Measurements from ENCODE around the gene NACC2.

- TF ChIP-seq CEBPB (IDR thresholded peaks at IDR 0.05; ENCODE audit: borderline replicate concordance in 1 of 2, low read depth in 2 of 2, low read length in 2 of 2) (no peak), POLR2AphosphoS5 (IDR thresholded peaks at IDR 0.05; ENCODE audit: low read length) (no peak)
- TF ChIP-seq, protein P1, sequence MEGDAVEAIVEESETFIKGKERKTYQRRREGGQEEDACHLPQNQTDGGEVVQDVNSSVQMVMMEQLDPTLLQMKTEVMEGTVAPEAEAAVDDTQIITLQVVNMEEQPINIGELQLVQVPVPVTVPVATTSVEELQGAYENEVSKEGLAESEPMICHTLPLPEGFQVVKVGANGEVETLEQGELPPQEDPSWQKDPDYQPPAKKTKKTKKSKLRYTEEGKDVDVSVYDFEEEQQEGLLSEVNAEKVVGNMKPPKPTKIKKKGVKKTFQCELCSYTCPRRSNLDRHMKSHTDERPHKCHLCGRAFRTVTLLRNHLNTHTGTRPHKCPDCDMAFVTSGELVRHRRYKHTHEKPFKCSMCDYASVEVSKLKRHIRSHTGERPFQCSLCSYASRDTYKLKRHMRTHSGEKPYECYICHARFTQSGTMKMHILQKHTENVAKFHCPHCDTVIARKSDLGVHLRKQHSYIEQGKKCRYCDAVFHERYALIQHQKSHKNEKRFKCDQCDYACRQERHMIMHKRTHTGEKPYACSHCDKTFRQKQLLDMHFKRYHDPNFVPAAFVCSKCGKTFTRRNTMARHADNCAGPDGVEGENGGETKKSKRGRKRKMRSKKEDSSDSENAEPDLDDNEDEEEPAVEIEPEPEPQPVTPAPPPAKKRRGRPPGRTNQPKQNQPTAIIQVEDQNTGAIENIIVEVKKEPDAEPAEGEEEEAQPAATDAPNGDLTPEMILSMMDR (IDR thresholded peaks at IDR 0.05 in 2 of 3, conservative IDR thresholded peaks at IDR 0.05 in 1 of 3; ENCODE audit: control insufficient read depth in 2 of 3, extremely low read depth in 1 of 3, insufficient read depth in 1 of 3, low read depth in 3 of 3, low read length in 3 of 3), result no peak
- TF ChIP-seq, protein P2, sequence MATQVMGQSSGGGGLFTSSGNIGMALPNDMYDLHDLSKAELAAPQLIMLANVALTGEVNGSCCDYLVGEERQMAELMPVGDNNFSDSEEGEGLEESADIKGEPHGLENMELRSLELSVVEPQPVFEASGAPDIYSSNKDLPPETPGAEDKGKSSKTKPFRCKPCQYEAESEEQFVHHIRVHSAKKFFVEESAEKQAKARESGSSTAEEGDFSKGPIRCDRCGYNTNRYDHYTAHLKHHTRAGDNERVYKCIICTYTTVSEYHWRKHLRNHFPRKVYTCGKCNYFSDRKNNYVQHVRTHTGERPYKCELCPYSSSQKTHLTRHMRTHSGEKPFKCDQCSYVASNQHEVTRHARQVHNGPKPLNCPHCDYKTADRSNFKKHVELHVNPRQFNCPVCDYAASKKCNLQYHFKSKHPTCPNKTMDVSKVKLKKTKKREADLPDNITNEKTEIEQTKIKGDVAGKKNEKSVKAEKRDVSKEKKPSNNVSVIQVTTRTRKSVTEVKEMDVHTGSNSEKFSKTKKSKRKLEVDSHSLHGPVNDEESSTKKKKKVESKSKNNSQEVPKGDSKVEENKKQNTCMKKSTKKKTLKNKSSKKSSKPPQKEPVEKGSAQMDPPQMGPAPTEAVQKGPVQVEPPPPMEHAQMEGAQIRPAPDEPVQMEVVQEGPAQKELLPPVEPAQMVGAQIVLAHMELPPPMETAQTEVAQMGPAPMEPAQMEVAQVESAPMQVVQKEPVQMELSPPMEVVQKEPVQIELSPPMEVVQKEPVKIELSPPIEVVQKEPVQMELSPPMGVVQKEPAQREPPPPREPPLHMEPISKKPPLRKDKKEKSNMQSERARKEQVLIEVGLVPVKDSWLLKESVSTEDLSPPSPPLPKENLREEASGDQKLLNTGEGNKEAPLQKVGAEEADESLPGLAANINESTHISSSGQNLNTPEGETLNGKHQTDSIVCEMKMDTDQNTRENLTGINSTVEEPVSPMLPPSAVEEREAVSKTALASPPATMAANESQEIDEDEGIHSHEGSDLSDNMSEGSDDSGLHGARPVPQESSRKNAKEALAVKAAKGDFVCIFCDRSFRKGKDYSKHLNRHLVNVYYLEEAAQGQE (IDR thresholded peaks at IDR 0.05; ENCODE audit: low read depth, low read length), result no peak
These were observed 90.4 kb downstream of the NACC2 start for GRCh38 chr9:136004712-136005111.

Data from GM12878 (cell line).